Measurements from ENCODE around the gene PDCD1. TPM values are rescaled to one million over a fixed set of nuclear protein-coding genes. Genes with fewer than 3 reads are reported as not detected.
"Not testable (repeated sequence)": the region's sequence is repeated elsewhere in the genome, so short reads cannot be mapped to it uniquely, and the experiment has no call there.

PDCD1 gene
- total and polyA plus RNA-seq, 9 donors: 0.13 to 0.57 (median 0.27) TPM; not detected in 2

DNA sequence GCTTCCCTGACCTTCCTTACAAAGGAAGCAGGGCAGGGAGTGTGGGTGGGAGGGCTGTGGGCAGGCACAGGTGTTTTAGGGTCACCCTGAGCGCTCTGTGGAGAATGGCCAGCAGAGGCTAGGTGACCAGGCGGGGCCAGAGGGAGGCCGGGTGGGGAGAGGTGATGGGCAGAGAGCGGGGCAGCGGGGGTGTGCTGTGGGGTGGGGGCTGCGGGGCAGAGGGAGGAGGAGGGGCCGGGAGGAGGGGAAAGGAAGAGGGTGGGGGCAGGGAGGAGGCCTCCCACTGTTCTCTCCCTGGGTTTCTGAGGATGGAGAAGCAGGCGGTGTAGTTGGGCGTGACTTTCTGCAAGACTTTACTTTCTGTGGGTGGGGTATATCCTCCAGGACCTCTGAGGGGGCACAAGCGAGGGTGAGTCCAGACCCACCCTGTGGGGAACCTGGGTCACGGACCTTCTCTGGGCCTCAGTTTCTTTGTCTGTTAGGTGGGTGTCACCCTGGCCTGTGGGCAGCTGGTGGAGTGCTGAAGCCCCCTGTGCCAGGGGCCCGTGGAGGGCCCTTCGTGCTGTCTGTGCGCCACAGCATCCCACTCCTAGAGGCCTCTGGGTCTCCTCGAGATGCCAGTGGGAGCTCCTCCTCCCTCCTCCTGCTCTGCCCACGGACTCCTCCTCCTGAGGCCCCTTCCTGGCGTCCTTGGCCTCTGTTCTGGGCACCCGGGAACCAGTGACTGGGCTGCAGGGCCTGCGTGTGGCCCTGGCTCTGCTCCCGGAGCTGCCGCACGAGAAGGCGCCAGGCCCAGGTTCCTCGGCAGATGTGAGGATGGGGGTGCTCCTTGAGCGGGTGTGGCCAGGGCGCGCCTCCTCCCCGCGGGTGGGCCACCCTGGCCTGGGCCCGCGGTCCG, 56.0 kb downstream of the PDCD1 start:
- DNase-seq: peak in 3 of 5 donors; percentile 14 to 50 (median 19)
- no peak overlapping the region for H3K4me3 ChIP-seq
- intact Hi-C loops (cut with DNase I): no loop called here
- H3K9me3 ChIP-seq: no peaks in the 10 kb centered on the region
- WGBS, 3 donors: 37 to 59% (median 51%) methylated on average over 24 to 32 of the region's 32 CpGs
- H3K27ac ChIP-seq: no peak overlapping the region
- H3K27me3 ChIP-seq: no peaks in the 10 kb centered on the region
- H3K36me3 ChIP-seq: no peaks in the 10 kb centered on the region
- peaks cover 3% of the 10 kb centered on the region for H3K4me1 ChIP-seq (ENCODE audit: insufficient read depth)
- TF ChIP-seq, protein P1, sequence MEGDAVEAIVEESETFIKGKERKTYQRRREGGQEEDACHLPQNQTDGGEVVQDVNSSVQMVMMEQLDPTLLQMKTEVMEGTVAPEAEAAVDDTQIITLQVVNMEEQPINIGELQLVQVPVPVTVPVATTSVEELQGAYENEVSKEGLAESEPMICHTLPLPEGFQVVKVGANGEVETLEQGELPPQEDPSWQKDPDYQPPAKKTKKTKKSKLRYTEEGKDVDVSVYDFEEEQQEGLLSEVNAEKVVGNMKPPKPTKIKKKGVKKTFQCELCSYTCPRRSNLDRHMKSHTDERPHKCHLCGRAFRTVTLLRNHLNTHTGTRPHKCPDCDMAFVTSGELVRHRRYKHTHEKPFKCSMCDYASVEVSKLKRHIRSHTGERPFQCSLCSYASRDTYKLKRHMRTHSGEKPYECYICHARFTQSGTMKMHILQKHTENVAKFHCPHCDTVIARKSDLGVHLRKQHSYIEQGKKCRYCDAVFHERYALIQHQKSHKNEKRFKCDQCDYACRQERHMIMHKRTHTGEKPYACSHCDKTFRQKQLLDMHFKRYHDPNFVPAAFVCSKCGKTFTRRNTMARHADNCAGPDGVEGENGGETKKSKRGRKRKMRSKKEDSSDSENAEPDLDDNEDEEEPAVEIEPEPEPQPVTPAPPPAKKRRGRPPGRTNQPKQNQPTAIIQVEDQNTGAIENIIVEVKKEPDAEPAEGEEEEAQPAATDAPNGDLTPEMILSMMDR (IDR thresholded peaks at IDR 0.05): no peak
- TF ChIP-seq EP300 (IDR thresholded peaks at IDR 0.05) (no peak), POLR2A (IDR thresholded peaks at IDR 0.05) (no peak)

DNA sequence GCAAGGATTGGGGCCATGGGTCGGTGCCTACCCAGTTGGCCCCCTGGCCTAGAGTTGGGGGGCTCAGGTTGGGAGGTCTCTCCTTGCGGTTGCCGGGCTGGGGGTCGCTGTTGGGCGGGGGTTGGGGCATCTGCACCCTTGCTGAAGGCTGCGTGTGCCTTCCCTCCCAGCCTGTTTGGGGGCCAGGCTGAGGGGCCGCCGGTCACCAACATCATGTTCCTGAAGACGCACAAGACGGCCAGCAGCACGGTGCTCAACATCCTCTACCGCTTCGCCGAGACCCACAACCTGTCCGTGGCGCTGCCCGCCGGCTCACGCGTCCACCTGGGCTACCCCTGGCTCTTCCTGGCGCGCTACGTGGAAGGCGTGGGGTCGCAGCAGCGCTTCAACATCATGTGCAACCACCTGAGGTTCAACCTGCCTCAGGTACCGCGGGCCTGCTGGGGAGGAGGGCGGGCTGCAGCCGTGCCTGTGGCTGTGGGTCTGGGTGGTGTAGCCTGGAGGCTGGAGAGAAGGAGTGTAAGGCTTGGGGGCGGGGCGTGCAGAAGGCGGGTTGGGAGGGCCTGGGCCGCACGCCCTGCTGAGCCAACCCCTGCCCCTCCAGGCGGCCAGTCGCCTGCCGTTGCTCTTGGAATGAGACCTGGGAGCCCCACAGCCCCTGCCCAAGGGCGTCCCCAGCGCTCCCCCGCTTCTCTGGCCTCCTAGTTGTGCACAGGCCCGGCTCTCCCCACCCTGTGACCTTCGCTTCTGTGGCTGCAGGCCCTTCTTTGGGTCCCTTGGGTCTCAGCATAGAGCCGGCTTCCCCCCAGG, 56.9 kb downstream of the PDCD1 start:
- H3K9me3 ChIP-seq: no peaks in the 10 kb centered on the region
- 81 to 88% (median 83%) methylated on average over 43 to 44 of the region's 44 CpGs for WGBS, 3 donors
- intact Hi-C loops (cut with DNase I): no loop called here
- no peak overlapping the region for H3K4me3 ChIP-seq
- TF ChIP-seq POLR2A (IDR thresholded peaks at IDR 0.05) (no peak), EP300 (IDR thresholded peaks at IDR 0.05) (no peak)
- TF ChIP-seq, protein P1 (IDR thresholded peaks at IDR 0.05): no peak
- peaks cover 3% of the 10 kb centered on the region for H3K4me1 ChIP-seq (ENCODE audit: insufficient read depth)
- no peaks in the 10 kb centered on the region for H3K27me3 ChIP-seq
- H3K36me3 ChIP-seq: no peaks in the 10 kb centered on the region
- peak in 3 of 5 donors; percentile 13 to 47 (median 16) for DNase-seq
- H3K27ac ChIP-seq: no peak overlapping the region

DNA sequence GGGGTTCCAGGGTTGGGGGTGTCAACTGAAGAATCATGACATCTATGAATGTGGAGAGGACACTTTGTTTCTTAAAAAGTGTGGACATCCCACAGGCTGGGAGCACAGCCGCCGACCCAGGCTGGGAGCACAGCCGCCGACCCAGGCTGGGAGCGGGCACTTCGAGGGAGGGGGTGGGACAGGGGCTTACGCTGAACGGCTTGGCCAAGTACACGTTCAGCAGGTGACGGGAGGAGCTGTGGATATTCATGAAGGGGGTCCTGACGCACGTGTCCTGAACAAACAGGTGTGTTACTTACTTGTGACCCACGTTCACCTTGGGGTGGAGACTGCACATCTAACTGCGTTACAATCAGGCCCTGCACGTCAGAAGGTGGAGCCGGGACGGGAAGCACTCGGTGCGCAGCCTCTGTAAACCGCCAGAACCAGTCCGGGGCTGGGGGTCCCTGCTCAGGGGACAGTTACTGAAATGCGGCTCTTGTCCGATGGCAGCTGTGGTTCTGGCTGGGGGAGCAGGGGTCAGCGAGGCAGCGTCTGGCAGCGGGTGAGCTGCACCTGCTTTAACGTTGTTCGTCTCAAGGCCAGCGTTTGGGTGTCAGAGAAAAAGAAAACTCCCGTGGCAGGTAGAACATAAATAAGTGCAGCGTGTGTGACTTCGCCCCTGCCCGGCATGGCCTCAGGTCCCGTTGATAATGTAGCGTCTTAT, 58.3 kb downstream of the PDCD1 start:
- H3K9me3 ChIP-seq; H3K4me3 ChIP-seq; H3K27me3 ChIP-seq; H3K27ac ChIP-seq; H3K4me1 ChIP-seq (ENCODE audit: insufficient read depth); H3K36me3 ChIP-seq; intact Hi-C loops (cut with DNase I): not testable (repeated sequence)
- WGBS, 3 donors: 65 to 78% (median 77%) methylated on average over 35 of the region's 35 CpGs
- peak in 3 of 5 donors; percentile 4 to 31 (median 10) for DNase-seq

Other genes with a start within 250 kb of the PDCD1 start
- gene THAP4, start 221.7 kb downstream of the PDCD1 start, total RNA-seq: 10 to 100 TPM; 26.2 to 54.7 (median 40.3) TPM
- 10 to 100 TPM; 12.1 to 42.0 TPM for gene THAP4, start 221.7 kb downstream of the PDCD1 start, polyA plus RNA-seq
- gene ATG4B, start 221.2 kb downstream of the PDCD1 start, total RNA-seq: 10 to 100 TPM; 37.1 to 70.4 (median 56.3) TPM
- gene ATG4B, start 221.2 kb downstream of the PDCD1 start, polyA plus RNA-seq: 10 to 100 TPM; 41.0 to 49.5 TPM
- 10 to 100 TPM in 6 of 7 donors, 1 to 10 TPM in 1; 8.9 to 17.9 (median 14.6) TPM for gene DTYMK, start 172.1 kb downstream of the PDCD1 start, total RNA-seq
- gene DTYMK, start 172.1 kb downstream of the PDCD1 start, polyA plus RNA-seq: 10 to 100 TPM in 1 of 2 donors, 1 to 10 TPM in 1; 3.7 to 10.7 TPM
- 10 to 100 TPM; 24.9 to 57.1 (median 39.9) TPM for gene ING5, start 156.9 kb downstream of the PDCD1 start, total RNA-seq
- 10 to 100 TPM; 27.1 to 39.5 TPM for gene ING5, start 156.9 kb downstream of the PDCD1 start, polyA plus RNA-seq
- gene D2HGDH, start 124.3 kb downstream of the PDCD1 start, total RNA-seq: 10 to 100 TPM; 17.1 to 35.1 (median 26.3) TPM
- 10 to 100 TPM in 1 of 2 donors, under 1 TPM in 1; 0.63 to 24.6 TPM for gene D2HGDH, start 124.3 kb downstream of the PDCD1 start, polyA plus RNA-seq
- gene GAL3ST2, start 82.1 kb downstream of the PDCD1 start, total RNA-seq: 1 to 10 TPM in 1 of 7 donors, under 1 TPM in 4, not detected in 2; 0.27 to 4.3 (median 0.64) TPM
- under 1 TPM in 1 of 2 donors, not detected in 1; 0.05 TPM for gene GAL3ST2, start 82.1 kb downstream of the PDCD1 start, polyA plus RNA-seq
- 1 to 10 TPM in 3 of 7 donors, under 1 TPM in 3, not detected in 1; 0.68 to 7.2 (median 0.96) TPM for gene NEU4, start 49.7 kb downstream of the PDCD1 start, total RNA-seq
- gene NEU4, start 49.7 kb downstream of the PDCD1 start, polyA plus RNA-seq: under 1 TPM in 1 of 2 donors, not detected in 1; 0.23 TPM
- under 1 TPM in 1 of 7 donors, not detected in 6; 0.10 TPM for gene RTP5, start 10.8 kb upstream of the PDCD1 start, total RNA-seq
- not detected for gene RTP5, start 10.8 kb upstream of the PDCD1 start, polyA plus RNA-seq

Data from ovary (tissue), 9 donors.